Neuron (in vitro differentiated cells): ENCODE data around the gene LRRIQ1.
A peak's percentile ranks its signal among the peaks of the same experiment; 100 is the strongest.

Experiments
- H2AFZ ChIP-seq: one replicate; pipeline ENCODE4 v1.6.1; 2013; ENCODE audit warnings: low read depth, mild to moderate bottlenecking, inconsistent platforms, low read length, moderate library complexity
- H3K27me3 ChIP-seq: one replicate; pipeline ENCODE4 v1.6.1; 2013; ENCODE audit warnings: low read length; ENCODE audit not compliant: insufficient read depth
- H3K36me3 ChIP-seq: one replicate; pipeline ENCODE4 v1.6.1; 2013; ENCODE audit warnings: low read length; ENCODE audit not compliant: insufficient read depth
- H3K4me1 ChIP-seq: one replicate; pipeline ENCODE4 v1.6.1; 2013; ENCODE audit warnings: low read length; ENCODE audit not compliant: insufficient read depth
- H3K4me3 ChIP-seq: 2 replicates; pipeline ENCODE4 v1.5.1; 2013; ENCODE audit warnings: mild to moderate bottlenecking, low read length, moderate library complexity
- H3K9me3 ChIP-seq: one replicate; pipeline ENCODE4 v1.6.1; 2013; ENCODE audit warnings: low read length

Gene LRRIQ1

DNA sequence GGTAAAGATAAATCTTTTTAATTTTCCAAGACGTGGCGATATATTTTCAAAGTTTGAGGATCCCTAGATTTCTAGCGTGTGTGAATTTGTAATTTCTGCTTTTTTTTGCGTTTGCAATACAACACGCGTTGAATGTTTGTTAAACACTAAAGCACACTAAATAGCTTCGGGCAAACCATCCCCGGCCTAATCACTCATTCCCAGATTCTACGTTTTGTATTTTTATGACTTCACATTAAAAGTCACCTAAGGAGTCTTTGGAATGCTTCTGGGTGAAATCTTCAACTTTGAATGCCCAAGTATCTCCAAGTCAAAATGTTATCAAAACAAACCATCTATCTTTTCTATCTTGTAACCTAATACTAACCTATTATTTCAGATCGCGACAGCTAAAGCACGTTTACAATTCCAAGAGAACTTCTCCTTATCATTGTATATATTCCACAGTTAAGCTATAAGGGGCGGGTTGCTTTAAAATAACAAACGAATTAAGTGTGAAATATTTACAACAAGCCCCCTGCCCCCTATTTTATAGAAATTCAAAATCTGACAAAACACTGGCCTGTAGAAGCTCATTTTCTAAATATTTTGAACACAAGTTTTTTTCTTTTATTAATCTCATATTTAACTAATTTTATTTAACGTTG lies 245.0 kb downstream of the LRRIQ1 start:
- Histone ChIP-seq H3K9me3 (no peaks in the 10 kb centered on the region), H3K36me3 (no peaks in the 10 kb centered on the region), H3K27me3 (peaks cover 25% of the 10 kb centered on the region), H3K4me1 (peaks cover 6% of the 10 kb centered on the region), H2AFZ (peak overlapping the region; percentile 91), H3K4me3 (peak overlapping the region; percentile 73)

DNA sequence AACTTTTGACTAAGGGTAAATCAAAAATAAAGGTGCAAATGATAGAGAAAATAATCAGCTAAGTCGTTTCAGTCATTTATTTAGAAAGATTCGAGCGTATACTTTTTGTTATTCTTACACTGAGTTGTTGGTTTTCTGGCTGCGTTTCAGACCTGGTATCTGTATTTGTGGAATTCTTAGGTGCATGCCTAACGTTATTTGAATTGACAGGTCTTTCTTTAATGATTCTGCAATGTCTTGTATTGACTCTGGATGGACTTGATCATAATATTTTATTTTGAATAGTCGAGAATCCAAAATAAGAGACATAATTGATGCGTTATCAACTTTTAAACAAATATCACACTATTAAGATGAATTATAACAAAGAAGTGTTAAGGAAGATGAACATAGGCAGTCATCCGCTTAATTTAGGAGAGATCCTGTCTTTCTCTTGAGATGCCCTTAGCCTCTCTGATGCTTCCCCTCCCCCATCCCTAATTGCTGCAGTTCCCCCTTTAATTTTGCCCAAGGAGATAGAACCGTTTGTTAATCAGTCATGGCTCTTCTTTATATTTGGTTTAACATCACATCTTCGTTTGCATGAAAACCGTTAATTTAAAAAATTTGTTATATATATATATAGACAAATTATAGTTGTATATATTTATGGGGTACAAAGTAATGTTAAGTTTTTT lies 245.6 kb downstream of the LRRIQ1 start:
- Histone ChIP-seq H2AFZ (no peak overlapping the region), H3K4me3 (peak overlapping the region; percentile 73), H3K36me3 (no peaks in the 10 kb centered on the region), H3K27me3 (peaks cover 23% of the 10 kb centered on the region), H3K9me3 (no peaks in the 10 kb centered on the region), H3K4me1 (peaks cover 6% of the 10 kb centered on the region)

GRCh38 chr12:85283560-85283959 lies 247.4 kb downstream of the LRRIQ1 start:
- H3K4me1 ChIP-seq, result peaks cover 6% of the 10 kb centered on the region
- peaks cover 11% of the 10 kb centered on the region for H3K27me3 ChIP-seq
- no peak overlapping the region for H3K4me3 ChIP-seq
- no peaks in the 10 kb centered on the region for H3K36me3 ChIP-seq
- H3K9me3 ChIP-seq, result no peaks in the 10 kb centered on the region
- no peak overlapping the region for H2AFZ ChIP-seq
